Stimulated activated CD8-positive, alpha-beta memory T cell treated with anti-CD3 and anti-CD28 coated beads, Interleukin-2, amount 100 ng/mL, for 48 hours (primary cell): ENCODE results near the gene TNFAIP8L1.
"Not testable (repeated sequence)": the region's sequence is repeated elsewhere in the genome, so short reads cannot be mapped to it uniquely, and the experiment has no call there.

Source experiments
- DNase-seq, 2 donors: peaks; one replicate each; pipeline ENCODE4 v3.0.0-alpha.2; 2020; ENCODE audit warnings: low read depth in 2 of 2

The TNFAIP8L1 gene

GRCh38 chr19:4678881-4679790, 39.8 kb downstream of the TNFAIP8L1 start:
- DNase-seq: peak in 1 of 2 donors; percentile 21

DNA sequence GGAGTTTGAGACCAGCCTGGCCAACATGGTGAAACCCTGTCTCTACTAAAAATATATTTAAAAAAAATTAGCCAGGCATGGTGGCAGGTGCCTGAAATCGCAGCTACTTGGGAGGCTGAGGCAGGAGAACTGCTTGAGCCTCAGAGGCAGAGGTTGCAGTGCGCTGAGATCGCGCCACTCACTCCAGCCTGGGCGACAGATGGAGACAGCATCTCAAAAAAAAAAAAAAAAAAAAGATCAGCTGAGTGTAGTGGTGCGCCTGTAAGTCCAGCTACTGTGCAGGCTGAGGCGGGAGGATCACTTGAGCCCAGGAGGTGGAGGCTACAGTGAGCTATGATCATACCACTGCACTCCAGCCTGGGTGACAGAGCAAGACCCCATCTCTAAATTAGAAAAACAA, 40.7 kb downstream of the TNFAIP8L1 start:
- not testable (repeated sequence) for DNase-seq

DNA sequence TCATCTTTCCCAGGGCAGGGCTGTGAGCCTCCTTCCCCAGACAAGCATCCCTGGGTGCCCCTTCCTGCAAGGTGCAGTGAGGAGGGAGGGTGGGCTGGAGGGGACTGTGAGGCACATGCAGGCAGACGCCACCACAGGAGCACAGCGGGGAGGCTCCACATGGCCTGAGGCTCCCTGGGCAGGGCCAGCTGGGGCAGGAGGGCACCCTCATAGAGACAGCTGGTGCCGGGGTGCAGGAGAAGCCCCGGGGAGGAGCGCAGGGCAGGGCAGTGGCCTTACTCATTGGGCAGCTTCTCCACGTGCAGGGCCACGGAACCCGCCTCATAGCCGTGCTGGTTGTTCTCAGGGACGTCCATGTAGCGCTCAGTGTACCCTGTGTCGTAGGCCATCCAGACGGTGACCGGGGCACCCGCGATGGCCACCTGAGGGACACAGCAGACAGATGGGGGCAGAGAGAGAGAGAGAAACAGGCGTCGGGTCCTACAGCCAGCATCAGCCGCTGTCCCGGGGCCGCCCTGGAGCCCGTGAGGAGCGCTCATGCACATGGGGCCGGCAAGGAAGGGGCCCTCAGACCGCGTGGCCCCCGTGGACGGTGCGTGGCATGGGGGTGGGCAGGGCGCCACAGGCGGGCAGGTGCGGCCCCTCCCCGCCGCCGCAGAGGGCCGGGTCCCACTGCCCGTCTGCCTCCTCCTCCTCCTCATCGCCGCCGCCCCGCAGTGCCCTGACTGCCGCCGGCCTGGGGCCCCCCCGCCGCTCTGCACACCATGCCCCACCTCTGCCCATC, 43.3 kb downstream of the TNFAIP8L1 start:
- no peak for DNase-seq

DNA sequence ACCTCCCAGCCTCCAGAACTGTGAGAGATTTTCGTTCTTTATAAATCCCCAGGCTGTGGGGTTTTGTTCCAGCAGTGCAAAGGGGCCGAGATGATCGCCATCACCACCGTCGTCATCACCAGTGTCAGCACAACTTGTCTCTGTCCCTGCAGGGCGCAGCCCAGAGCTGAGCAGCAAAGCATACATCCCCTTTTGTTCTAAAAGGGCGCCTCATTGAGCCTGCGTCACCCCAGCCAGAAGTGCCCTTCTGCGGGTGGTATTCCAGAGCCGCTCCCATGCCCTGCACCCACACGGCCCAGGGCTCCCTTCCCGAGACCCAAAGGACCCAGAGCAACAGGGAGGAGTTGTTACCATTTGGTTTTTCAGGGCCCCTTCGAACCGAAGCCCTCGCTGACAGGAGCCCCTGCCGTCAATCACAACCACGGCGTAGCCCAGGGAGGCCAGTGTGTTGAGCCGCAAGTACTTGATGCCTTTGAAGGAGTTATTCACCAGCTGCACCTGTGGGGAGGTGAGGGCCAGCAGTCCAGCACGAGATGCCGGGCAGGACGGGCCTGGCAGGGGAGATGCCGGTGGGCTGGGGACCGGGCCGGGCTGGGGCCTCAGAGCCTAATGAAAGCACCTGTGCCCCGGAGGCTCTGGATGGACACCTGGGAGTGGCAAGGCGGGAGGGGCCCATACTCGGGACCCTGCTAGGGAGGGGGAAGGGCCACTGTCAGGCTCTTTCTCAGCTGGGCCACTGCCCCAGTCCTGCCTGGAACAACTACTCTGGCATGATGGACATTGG, 45.2 kb downstream of the TNFAIP8L1 start:
- no peak for DNase-seq

DNA sequence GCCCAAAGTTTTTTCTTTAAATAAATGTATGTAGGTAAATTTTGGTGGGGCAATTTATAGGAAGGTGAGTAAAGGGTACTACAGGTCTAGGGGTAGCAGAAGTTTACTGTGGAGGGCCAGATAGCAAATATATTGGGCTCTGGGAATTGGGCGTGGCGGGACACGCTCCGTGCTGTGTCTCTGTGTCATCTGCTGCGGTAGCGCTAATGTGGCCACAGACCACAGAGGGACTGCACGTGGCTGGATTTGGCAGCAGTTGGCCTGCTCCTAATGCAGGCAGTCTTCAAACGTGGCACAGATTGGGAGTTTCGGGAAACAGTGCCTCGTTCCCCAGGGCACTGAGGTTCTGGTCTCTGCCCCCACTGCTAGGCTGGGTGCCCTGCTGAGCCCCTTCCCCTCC, 47.4 kb downstream of the TNFAIP8L1 start:
- DNase-seq: no peak

GRCh38 chr19:4687396-4687795, 48.1 kb downstream of the TNFAIP8L1 start:
- DNase-seq: no peak

DNA sequence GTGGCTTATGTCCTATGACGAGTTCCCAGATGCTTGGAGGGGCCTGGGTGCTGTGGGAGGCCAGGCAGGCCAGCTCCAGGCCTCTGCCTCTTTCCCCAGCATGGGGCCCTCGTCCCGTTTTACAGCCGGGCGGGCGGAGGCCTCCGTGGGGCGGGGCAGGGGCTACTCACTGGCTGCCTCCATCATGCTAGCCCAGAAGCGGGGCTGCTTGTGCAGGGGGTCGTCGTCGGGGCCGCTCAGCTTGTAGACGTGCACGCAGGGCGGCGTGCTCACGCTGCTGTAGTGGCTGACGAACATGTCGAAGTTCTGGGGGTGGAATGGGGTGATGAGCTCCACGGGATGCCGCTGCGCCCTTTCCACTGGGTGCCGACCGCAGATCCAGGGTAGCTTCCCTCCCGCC, 49.3 kb downstream of the TNFAIP8L1 start:
- DNase-seq: no peak

- DNase-seq: no peak
Observed at GRCh38 chr19:4689403-4689802, 50.1 kb downstream of the TNFAIP8L1 start.

- no peak for DNase-seq
Observed at GRCh38 chr19:4690361-4690760, 51.0 kb downstream of the TNFAIP8L1 start.

GRCh38 chr19:4691373-4691772, 52.1 kb downstream of the TNFAIP8L1 start:
- no peak for DNase-seq

- DNase-seq: no peak
Observed at GRCh38 chr19:4692251-4693077, 53.1 kb downstream of the TNFAIP8L1 start.

DNA sequence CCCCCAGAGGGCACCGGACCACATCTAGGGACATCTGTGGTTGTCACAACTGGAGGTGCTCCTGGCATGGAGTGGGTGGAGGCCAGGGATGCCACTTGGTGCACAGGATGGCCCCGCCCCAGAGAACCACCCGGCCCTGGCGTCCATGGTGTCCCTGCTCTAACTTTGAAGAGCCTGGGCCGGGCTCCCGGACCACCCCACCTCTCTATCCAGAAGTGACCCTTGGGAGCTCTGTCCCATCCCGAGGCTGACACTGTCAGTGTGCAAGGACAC, 53.7 kb downstream of the TNFAIP8L1 start:
- no peak for DNase-seq

- no peak for DNase-seq
Observed at GRCh38 chr19:4693471-4694121, 54.3 kb downstream of the TNFAIP8L1 start.

GRCh38 chr19:4694211-4694987, 55.1 kb downstream of the TNFAIP8L1 start:
- DNase-seq: no peak

GRCh38 chr19:4695224-4695731, 56.0 kb downstream of the TNFAIP8L1 start:
- no peak for DNase-seq

GRCh38 chr19:4697304-4697703, 58.0 kb downstream of the TNFAIP8L1 start:
- DNase-seq: no peak

DNA sequence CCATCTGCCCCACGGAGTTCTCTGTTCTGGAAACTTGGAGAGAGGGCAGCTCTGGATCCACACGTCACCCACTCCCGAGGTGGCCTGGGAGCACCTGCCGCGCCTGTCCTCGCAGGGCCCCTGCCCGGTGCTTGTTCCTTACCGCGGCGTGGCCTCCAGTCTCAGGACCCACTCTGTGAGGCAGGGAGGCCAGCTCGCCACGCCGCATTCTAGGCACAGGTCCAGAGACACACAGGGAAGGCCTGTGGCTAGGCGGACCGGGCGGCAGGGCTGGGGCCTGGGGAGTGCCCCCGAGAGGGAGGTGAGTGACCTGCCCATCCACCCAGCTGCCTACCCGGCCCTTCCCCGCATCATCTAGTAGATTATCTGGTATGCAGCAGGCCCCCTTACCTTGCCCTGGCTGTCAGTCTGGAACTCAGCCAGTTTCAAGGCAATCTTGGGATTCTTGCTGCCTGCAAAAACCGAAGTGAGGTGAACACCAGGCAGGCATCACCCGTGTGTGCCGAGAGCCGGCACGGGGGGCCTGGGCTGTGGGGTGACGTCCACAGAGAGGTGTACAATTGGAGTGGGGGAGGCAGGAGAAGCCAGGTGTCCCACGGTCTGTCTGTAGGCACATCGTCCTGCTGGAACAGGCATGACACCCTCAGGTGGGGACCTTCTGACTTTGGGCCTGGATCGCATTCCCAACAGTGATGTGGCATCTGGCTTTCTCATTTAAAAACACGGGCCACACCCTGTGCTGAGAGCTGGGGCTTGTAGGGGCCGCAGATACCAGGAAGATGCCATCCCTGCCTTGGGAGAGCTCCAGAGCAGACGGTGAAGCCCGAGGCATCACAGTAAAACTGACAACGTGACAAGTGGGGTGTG, 60.7 kb downstream of the TNFAIP8L1 start:
- no peak for DNase-seq

DNA sequence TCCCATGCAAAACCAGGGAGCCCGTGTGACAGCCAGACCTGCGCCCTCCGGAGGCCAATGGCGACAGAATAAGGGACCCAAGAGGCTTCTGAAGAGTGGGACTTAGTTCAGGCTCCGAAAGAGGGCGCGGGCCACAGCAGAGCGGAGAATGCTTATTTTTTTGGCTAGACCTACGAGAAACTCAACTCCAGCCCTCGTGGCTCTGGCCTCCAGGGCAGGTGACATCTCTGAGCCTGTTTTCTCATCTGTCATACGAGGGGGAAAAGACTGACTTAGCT, 61.3 kb downstream of the TNFAIP8L1 start:
- no peak for DNase-seq

GRCh38 chr19:4701557-4701956, 62.2 kb downstream of the TNFAIP8L1 start:
- DNase-seq: no peak
